K562 (cell line): Measurements from ENCODE around the gene DAGLA. TPM values are rescaled to one million over a fixed set of nuclear protein-coding genes. Genes with fewer than 3 reads are reported as not detected.
A peak's percentile ranks its signal among the peaks of the same experiment; 100 is the strongest.

ENCODE experiments used
- ATAC-seq: fragments of 200-7000 bp; cut with Tn5 transposase; 3 replicates; pipeline ENCODE4 v1.9.1; 2020; ENCODE audit warnings: moderate library complexity
- BruUV-seq: library from RNA; stranded (reverse); fragments of 400-500 nt; replicated peaks from 2 replicates; lab custom pipeline; 2021; lab: Mats Ljungman, UMichigan
- CTCF ChIA-PET: fragments of 300-600 bp; formaldehyde crosslinking; extraction: SDS; loops from one replicate; lab custom pipeline; 2021; ENCODE audit warnings: low intra/inter-chr PET ratio; lab: Yijun Ruan, JAX
- POLR2A ChIA-PET: fragments of 300-600, 350-650 bp; sonication (Branson Sonifier 250); formaldehyde crosslinking; extraction: SDS; loops from one replicate; lab custom pipeline; 2021; ENCODE audit warnings: antibody characterized with exemption, inconsistent platforms; lab: Yijun Ruan, JAX
- DNase-seq, 4 experiments: peaks; one replicate each; pipeline versions ENCODE4 v3.0.0 to v3.0.0-alpha.2; 2011 to 2018; ENCODE audit warnings: low spot score in 3 of 4, mixed read lengths in 3 of 4; ENCODE audit errors: extremely low read depth in 1 of 4
- FAIRE-seq: peaks from 2 replicates; lab custom pipeline; 2011; peaks lifted over from hg19 to GRCh38; lab: Jason Lieb, UNC
- H2AFZ ChIP-seq: 2 replicates; pipeline ENCODE4 v1.6.0; 2011; ENCODE audit warnings: low read depth, low read length, control low read depth, inconsistent platforms
- H3K27ac ChIP-seq: fragments of 200-600 bp; 3 replicates; pipeline ENCODE4 v1.8.0; 2011; ENCODE audit warnings: low read depth, mild to moderate bottlenecking, control low read depth, inconsistent platforms, low read length, moderate library complexity, mixed read lengths; ENCODE audit errors: extremely low read depth
- H3K27me3 ChIP-seq, 2 experiments: fragments of 300-600 bp in 1 of 2; 2 replicates in 1 of 2; 3 replicates in 1 of 2; pipeline versions ENCODE4 v1.6.0 to v1.8.0; 2011; ENCODE audit warnings: inconsistent platforms in 2 of 2, low read length in 2 of 2, mild to moderate bottlenecking in 1 of 2, mixed read lengths in 1 of 2, moderate library complexity in 1 of 2; ENCODE audit not compliant: control insufficient read depth in 2 of 2, insufficient read depth in 2 of 2
- H3K36me3 ChIP-seq: fragments of 300-600 bp; 3 replicates; pipeline ENCODE4 v1.8.0; 2011; ENCODE audit warnings: mild to moderate bottlenecking, low read length, inconsistent platforms; ENCODE audit not compliant: control insufficient read depth, insufficient read depth
- H3K4me1 ChIP-seq, 2 experiments: fragments of 200-600 bp in 1 of 2; replicated peaks in 1 of 2; 2 replicates in 1 of 2; 3 replicates in 1 of 2; pipeline versions ENCODE4 v1.5.1 to v1.8.0; 2011; ENCODE audit warnings: inconsistent platforms in 2 of 2, low read length in 2 of 2, mild to moderate bottlenecking in 1 of 2, mixed read lengths in 1 of 2, moderate library complexity in 1 of 2; ENCODE audit not compliant: control insufficient read depth in 2 of 2, insufficient read depth in 2 of 2
- H3K4me2 ChIP-seq: 2 replicates; pipeline ENCODE4 v1.6.1; 2011; ENCODE audit warnings: low read length, control low read depth, inconsistent platforms, mixed read lengths; ENCODE audit not compliant: insufficient read depth
- H3K4me3 ChIP-seq: fragments of 200-600 bp; sonication (generic), shearing (Covaris generic); 2 replicates; pipeline ENCODE4 v1.5.1; 2016; ENCODE audit warnings: control low read depth, inconsistent platforms
- H3K79me2 ChIP-seq: fragments of 200-600 bp; 3 replicates; pipeline ENCODE4 v1.8.0; 2011; ENCODE audit warnings: low read length, inconsistent platforms; ENCODE audit not compliant: control insufficient read depth, insufficient read depth
- H3K9ac ChIP-seq, 2 experiments: 2 replicates each; pipeline versions ENCODE4 v1.6.0 to v1.6.1; 2011; ENCODE audit warnings: low read depth in 2 of 2, low read length in 2 of 2, control low read depth in 1 of 2, inconsistent platforms in 1 of 2, mild to moderate bottlenecking in 1 of 2, mixed read lengths in 1 of 2; ENCODE audit not compliant: insufficient read depth in 1 of 2
- H3K9me1 ChIP-seq: one replicate; pipeline ENCODE4 v1.6.0; 2011; ENCODE audit warnings: inconsistent platforms, mild to moderate bottlenecking, low read length, moderate library complexity; ENCODE audit not compliant: control insufficient read depth, insufficient read depth
- H3K9me3 ChIP-seq: replicated peaks from 2 replicates; pipeline ENCODE4 v1.5.1; 2011; ENCODE audit warnings: low read depth, low read length, inconsistent platforms; ENCODE audit not compliant: control insufficient read depth, insufficient read depth
- H4K20me1 ChIP-seq: replicated peaks from 2 replicates; pipeline ENCODE4 v1.6.1; 2011; ENCODE audit warnings: low read length, inconsistent platforms, mixed read lengths; ENCODE audit not compliant: control insufficient read depth, insufficient read depth
- CBX2 ChIP-seq: fragments of 200-600 bp; sonication (generic); IDR thresholded peaks from one replicate; pipeline ENCODE4 v1.6.1; 2012; ENCODE audit warnings: mild to moderate bottlenecking, low read length, inconsistent platforms; ENCODE audit not compliant: insufficient read depth, poor library complexity, severe bottlenecking
- CEBPG ChIP-seq, 3 experiments: fragments of 200-800 bp in 1 of 3; sonication (Bioruptor generic) in 1 of 3; sonication (generic) in 1 of 3; formaldehyde crosslinking in 1 of 3; IDR thresholded peaks in 2 of 3; conservative IDR thresholded peaks in 1 of 3; 2 replicates each; pipeline versions ENCODE4 v1.6.1 to v1.8.0; 2016 to 2022; ENCODE audit warnings: missing compliant biosample characterization in 2 of 3, missing genetic modification characterization in 2 of 3, mild to moderate bottlenecking in 1 of 3, missing genetic modification reagents in 1 of 3
- GABPB1 ChIP-seq: sonication (generic); formaldehyde crosslinking; IDR thresholded peaks from 2 replicates; pipeline ENCODE4 v1.8.0; 2022; ENCODE audit warnings: mild to moderate bottlenecking, missing genetic modification reagents
- PHF20 ChIP-seq: fragments of 450-650 bp; IDR thresholded peaks from 2 replicates; pipeline ENCODE4 v1.6.1; 2018; ENCODE audit not compliant: partially characterized antibody
- POLR2A ChIP-seq: fragments of 450-650 bp; conservative IDR thresholded peaks from 2 replicates; pipeline ENCODE4 v1.6.1; 2016
- RFX1 ChIP-seq: fragments of 450-650 bp; IDR thresholded peaks from 2 replicates; pipeline ENCODE4 v1.6.1; 2016; ENCODE audit warnings: mild to moderate bottlenecking, moderate library complexity
- TEAD1 ChIP-seq, 2 experiments: fragments of 450-650 bp in 1 of 2; sonication (generic) in 1 of 2; formaldehyde crosslinking; IDR thresholded peaks; 2 replicates each; pipeline versions ENCODE4 v1.4.0 to v1.8.0; 2020 to 2022; ENCODE audit warnings: mild to moderate bottlenecking in 2 of 2, missing genetic modification reagents in 1 of 2
- ZNF764 ChIP-seq: fragments of 250-450 bp; sonication (Bioruptor Pico); IDR thresholded peaks from 2 replicates; pipeline ENCODE4 v1.4.0; 2020; ENCODE audit warnings: low read depth, mild to moderate bottlenecking, moderate library complexity
- WGBS: fragments of 100-300 bp; shearing (Covaris generic); methylation state at CpG from one replicate; pipeline ENCODE4 v1.1.6; 2016; ENCODE audit warnings: low coverage, mixed read lengths; ENCODE audit not compliant: insufficient coverage; ENCODE audit errors: missing lambda C conversion rate; 5-methylcytosine and 5-hydroxymethylcytosine counted together
- in situ Hi-C: fragments of 300-500 bp; cut with MboI; formaldehyde crosslinking; loops from 4 replicates; pipeline ENCODE4 v1.15.0; 2018; ENCODE audit warnings: inconsistent platforms, mixed read lengths
- intact Hi-C: fragments of 100-400 bp; cut with micrococcal nuclease; formaldehyde crosslinking; loops from 2 replicates; pipeline ENCODE4 v1.14.2; 2022
- polyA plus RNA-seq, 8 experiments: library from polyadenylated mRNA; depleted of rRNA in 4 of 8; stranded (reverse) in 5 of 8; unstranded in 3 of 8; fragments of >200 nt; fragmentation: Nextera tagmentation in 2 of 8; fragmentation: Illumina TruSeq in 1 of 8; extraction: Ambion mirVana in 2 of 8; extraction: Trizol in 1 of 8; gene quantifications; 2 replicates each; pipeline versions ENCODE4 v1.2.1 to v1.2.3, GENCODE V29; 2011 to 2014; ENCODE audit warnings: inconsistent platforms in 1 of 8, missing spikeins in 1 of 8
- total RNA-seq, 7 experiments: library from RNA; depleted of rRNA in 6 of 7; stranded (reverse); fragments of >200 nt in 6 of 7; fragmentation: Illumina TruSeq in 2 of 7; extraction: Trizol in 2 of 7; gene quantifications; 2 replicates each; pipeline versions ENCODE4 v1.2.1 to v1.2.3, GENCODE V29; 2011 to 2021; ENCODE audit warnings: low replicate concordance in 1 of 7
- TF ChIP-seq, protein P1 (sequence below), 2 experiments: fragments of 450-650 bp in 1 of 2; sonication (generic) in 1 of 2; formaldehyde crosslinking in 1 of 2; IDR thresholded peaks in 1 of 2; conservative IDR thresholded peaks in 1 of 2; 2 replicates each; pipeline versions ENCODE4 v1.6.1 to v1.8.1; 2016 to 2023; ENCODE audit warnings: mild to moderate bottlenecking in 2 of 2, moderate library complexity in 2 of 2, inconsistent platforms in 1 of 2, missing genetic modification reagents in 1 of 2
- TF ChIP-seq, protein P2 (sequence below), 2 experiments: fragments of 450-650 bp; formaldehyde crosslinking in 1 of 2; IDR thresholded peaks; 2 replicates each; pipeline versions ENCODE4 v1.4.0 to v1.6.1; 2014 to 2020; ENCODE audit warnings: mild to moderate bottlenecking in 2 of 2, borderline replicate concordance in 1 of 2, low read depth in 1 of 2

DAGLA gene
- total and polyA plus RNA-seq, 9 of the 15 experiments (the other 6 are each of a cell fraction or from before 2014, with no cell fraction given) = 0.03 to 0.16 (median 0.04) TPM; not detected in 4

DNA sequence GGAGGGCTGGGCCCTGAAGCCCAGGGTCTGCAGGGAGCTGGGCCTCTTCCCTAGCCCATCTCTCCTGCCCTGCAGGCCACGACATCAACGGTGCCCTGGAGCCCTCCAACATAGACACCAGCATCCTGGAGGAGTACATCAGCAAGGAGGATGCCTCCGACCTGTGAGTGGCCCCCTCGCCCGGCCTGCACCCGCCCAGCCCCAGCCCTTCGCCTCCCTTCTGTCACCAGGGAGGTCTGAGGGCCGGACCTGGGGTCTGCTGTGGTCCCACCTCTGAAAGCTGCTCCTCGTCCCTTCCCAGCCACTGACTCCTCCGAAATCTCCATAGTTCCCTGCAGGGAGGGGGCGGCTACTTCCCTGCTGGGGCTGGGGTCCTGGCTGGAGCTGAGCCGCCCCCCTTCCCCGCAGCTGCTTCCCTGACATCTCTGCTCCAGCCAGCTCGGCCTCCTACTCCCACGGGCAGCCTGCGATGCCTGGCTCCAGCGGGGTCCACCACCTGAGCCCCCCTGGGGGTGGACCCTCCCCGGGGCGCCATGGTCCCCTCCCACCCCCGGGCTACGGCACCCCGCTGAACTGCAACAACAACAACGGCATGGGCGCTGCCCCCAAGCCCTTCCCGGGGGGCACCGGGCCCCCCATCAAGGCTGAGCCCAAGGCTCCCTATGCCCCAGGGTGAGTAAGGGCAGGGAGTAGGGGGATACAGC is 85.5 kb downstream of the DAGLA start:
- Histone ChIP-seq H3K9me1 (no peaks in the 10 kb centered on the region), H3K36me3 (0 out of 3 replicates have a peak, but pooled peaks cover 3% of the 10 kb centered on the region), H3K9me3 (no peaks in the 10 kb centered on the region), H3K4me3 (no peak overlapping the region), H3K27me3 (no peaks in the 10 kb centered on the region), H4K20me1 (0 out of 2 replicates have a peak, but pooled peaks cover 6% of the 10 kb centered on the region), H3K79me2 (no peaks in the 10 kb centered on the region; the same call in 2 of the 3 replicates), H2AFZ (no peak overlapping the region), H3K9ac (peak overlapping the region in 1 of 2 experiments; percentile 75; a peak in 2 of 4 replicates), H3K27ac (no peak overlapping the region), H3K4me1 (peaks cover 12 to 74% of the 10 kb centered on the region in 2 experiments; a peak in 4 of 5 replicates), H3K4me2 (no peak overlapping the region)
- in situ Hi-C loops = no loop called here
- ChIA-PET CTCF (no interaction called here), POLR2A (interaction anchor here (0.7 to 1.8 kb wide), 4 partner anchors 9 to 146 kb away, joined by 3 to 6 read pairs (median 3); no protein-coding TSS in a partner anchor)
- no TSS peak for BruUV-seq
- intact Hi-C loops = no loop called here
- no peak for DNase-seq
- FAIRE-seq = no peak
- ATAC-seq = no peak
- WGBS = 79% methylated on average over 11 of the region's 26 CpGs
- TF ChIP-seq GABPB1 (CRISPR knock-in tag) = no peak
- TF ChIP-seq CBX2 = no peak
- TF ChIP-seq TEAD1 (CRISPR knock-in tag; IDR thresholded peaks at IDR 0.05) = no peak
- no peak for TF ChIP-seq ZNF764 (CRISPR knock-in tag)
- TF ChIP-seq RFX1 = no peak
- TF ChIP-seq, protein P1, sequence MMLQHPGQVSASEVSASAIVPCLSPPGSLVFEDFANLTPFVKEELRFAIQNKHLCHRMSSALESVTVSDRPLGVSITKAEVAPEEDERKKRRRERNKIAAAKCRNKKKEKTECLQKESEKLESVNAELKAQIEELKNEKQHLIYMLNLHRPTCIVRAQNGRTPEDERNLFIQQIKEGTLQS (IDR thresholded peaks at IDR 0.05) = no peak
- TF ChIP-seq, protein P1 (CRISPR knock-in tag; conservative IDR thresholded peaks at IDR 0.05) = no peak
- no peak for TF ChIP-seq POLR2A
- TF ChIP-seq, protein P2, sequence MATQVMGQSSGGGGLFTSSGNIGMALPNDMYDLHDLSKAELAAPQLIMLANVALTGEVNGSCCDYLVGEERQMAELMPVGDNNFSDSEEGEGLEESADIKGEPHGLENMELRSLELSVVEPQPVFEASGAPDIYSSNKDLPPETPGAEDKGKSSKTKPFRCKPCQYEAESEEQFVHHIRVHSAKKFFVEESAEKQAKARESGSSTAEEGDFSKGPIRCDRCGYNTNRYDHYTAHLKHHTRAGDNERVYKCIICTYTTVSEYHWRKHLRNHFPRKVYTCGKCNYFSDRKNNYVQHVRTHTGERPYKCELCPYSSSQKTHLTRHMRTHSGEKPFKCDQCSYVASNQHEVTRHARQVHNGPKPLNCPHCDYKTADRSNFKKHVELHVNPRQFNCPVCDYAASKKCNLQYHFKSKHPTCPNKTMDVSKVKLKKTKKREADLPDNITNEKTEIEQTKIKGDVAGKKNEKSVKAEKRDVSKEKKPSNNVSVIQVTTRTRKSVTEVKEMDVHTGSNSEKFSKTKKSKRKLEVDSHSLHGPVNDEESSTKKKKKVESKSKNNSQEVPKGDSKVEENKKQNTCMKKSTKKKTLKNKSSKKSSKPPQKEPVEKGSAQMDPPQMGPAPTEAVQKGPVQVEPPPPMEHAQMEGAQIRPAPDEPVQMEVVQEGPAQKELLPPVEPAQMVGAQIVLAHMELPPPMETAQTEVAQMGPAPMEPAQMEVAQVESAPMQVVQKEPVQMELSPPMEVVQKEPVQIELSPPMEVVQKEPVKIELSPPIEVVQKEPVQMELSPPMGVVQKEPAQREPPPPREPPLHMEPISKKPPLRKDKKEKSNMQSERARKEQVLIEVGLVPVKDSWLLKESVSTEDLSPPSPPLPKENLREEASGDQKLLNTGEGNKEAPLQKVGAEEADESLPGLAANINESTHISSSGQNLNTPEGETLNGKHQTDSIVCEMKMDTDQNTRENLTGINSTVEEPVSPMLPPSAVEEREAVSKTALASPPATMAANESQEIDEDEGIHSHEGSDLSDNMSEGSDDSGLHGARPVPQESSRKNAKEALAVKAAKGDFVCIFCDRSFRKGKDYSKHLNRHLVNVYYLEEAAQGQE (IDR thresholded peaks at IDR 0.05; ENCODE audit: borderline replicate concordance) = no peak
- TF ChIP-seq, protein P2 (CRISPR knock-in tag; IDR thresholded peaks at IDR 0.05; ENCODE audit: low read depth) = no peak
- TF ChIP-seq CEBPG (CRISPR knock-in tag; IDR thresholded peaks at IDR 0.05) = no peak
- TF ChIP-seq CEBPG (tag; conservative IDR thresholded peaks at IDR 0.05 in 1 of 2, IDR thresholded peaks at IDR 0.05 in 1 of 2) = no peak
- no peak for TF ChIP-seq PHF20
